MCF 10A (cell line): Measurements from ENCODE around the gene CHURC1. TPM values are rescaled to one million over a fixed set of nuclear protein-coding genes. Genes with fewer than 3 reads are reported as not detected.

Source experiments
- BruUV-seq: library from RNA; stranded (reverse); fragments of 400-500 nt; replicated peaks from 2 replicates; lab custom pipeline; 2021; lab: Mats Ljungman, UMichigan
- CTCF ChIA-PET: fragments of 300-600 bp; sonication (Branson Sonifier 250); formaldehyde crosslinking; extraction: SDS; loops from one replicate; lab custom pipeline; 2021; ENCODE audit warnings: antibody characterized with exemption, inconsistent platforms; lab: Yijun Ruan, JAX
- POLR2A ChIA-PET: fragments of 300-600, 350-650 bp; sonication (Branson Sonifier 250); formaldehyde crosslinking; extraction: SDS; loops from one replicate; lab custom pipeline; 2020; ENCODE audit warnings: antibody characterized with exemption, inconsistent platforms; lab: Yijun Ruan, JAX
- DNase-seq: peaks from one replicate; pipeline ENCODE4 v3.0.0-alpha.2; 2018; ENCODE audit not compliant: unreplicated experiment
- H3K27ac Mint-ChIP-seq: one replicate; pipeline ENCODE4 v1.8.0; 2022; ENCODE audit warnings: mild to moderate bottlenecking, low read depth, mixed read lengths; ENCODE audit not compliant: unreplicated experiment
- H3K27me3 Mint-ChIP-seq: one replicate; pipeline ENCODE4 v1.8.0; 2022; ENCODE audit warnings: mixed read lengths; ENCODE audit not compliant: insufficient read depth, unreplicated experiment
- H3K36me3 Mint-ChIP-seq: one replicate; pipeline ENCODE4 v1.8.0; 2022; ENCODE audit warnings: mild to moderate bottlenecking, moderate library complexity, mixed read lengths; ENCODE audit not compliant: insufficient read depth, unreplicated experiment
- H3K4me1 Mint-ChIP-seq: one replicate; pipeline ENCODE4 v1.8.0; 2022; ENCODE audit warnings: mixed read lengths; ENCODE audit not compliant: insufficient read depth, unreplicated experiment
- H3K4me3 Mint-ChIP-seq: one replicate; pipeline ENCODE4 v1.8.0; 2022; ENCODE audit warnings: mild to moderate bottlenecking, moderate library complexity, mixed read lengths; ENCODE audit not compliant: unreplicated experiment
- H3K9me3 Mint-ChIP-seq: one replicate; pipeline ENCODE4 v1.8.0; 2022; ENCODE audit warnings: mixed read lengths; ENCODE audit not compliant: unreplicated experiment
- intact Hi-C: fragments of 100-400 bp; cut with micrococcal nuclease; formaldehyde crosslinking; loops from 2 replicates; pipeline ENCODE4 v1.14.1; 2022
- total RNA-seq: library from RNA; stranded (reverse); gene quantifications from 2 replicates; pipeline ENCODE4 v1.2.3, GENCODE V29; 2022
- TF ChIP-seq, protein P1 (sequence below): fragments of 200-600 bp; IDR thresholded peaks from one replicate; pipeline ENCODE4 v1.8.0; 2022; ENCODE audit warnings: antibody characterized with exemption, mild to moderate bottlenecking; ENCODE audit not compliant: unreplicated experiment

Gene CHURC1
- total RNA-seq, 1 experiment from 2014 or later: 72.5 TPM

DNA sequence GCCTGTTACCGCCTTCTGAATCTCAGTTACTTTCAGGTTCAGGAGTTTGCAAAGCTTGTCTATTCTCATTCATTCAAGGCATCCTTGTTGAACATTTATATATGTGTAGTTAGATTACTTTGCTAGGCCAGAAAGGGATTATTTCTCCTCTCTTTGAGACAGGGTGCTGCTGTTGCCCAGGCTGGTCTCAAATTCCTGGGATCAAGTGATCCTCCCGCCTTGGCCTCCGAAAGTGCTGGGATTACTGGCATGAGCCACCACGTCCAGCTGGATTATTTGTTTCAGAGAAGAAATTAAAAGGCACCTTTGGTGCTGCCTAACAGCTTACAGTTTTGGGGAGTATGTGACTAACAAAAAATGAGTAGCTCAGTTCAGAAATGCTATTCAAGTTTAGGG lies 772 bp downstream of the CHURC1 start:
- ChIA-PET POLR2A (interaction anchor here (0.7 to 3.0 kb wide), 16 partner anchors 9 to 300 kb away, joined by 3 to 32 read pairs (median 3); partner anchors contain the start of genes FNTB and MAX), CTCF (interaction anchor here (0.6 to 1.5 kb wide), 6 partner anchors 9 to 1176 kb away, joined by 3 to 4 read pairs (median 4); no protein-coding TSS in a partner anchor)
- intact Hi-C loops: no loop called here
- TF ChIP-seq, protein P1, sequence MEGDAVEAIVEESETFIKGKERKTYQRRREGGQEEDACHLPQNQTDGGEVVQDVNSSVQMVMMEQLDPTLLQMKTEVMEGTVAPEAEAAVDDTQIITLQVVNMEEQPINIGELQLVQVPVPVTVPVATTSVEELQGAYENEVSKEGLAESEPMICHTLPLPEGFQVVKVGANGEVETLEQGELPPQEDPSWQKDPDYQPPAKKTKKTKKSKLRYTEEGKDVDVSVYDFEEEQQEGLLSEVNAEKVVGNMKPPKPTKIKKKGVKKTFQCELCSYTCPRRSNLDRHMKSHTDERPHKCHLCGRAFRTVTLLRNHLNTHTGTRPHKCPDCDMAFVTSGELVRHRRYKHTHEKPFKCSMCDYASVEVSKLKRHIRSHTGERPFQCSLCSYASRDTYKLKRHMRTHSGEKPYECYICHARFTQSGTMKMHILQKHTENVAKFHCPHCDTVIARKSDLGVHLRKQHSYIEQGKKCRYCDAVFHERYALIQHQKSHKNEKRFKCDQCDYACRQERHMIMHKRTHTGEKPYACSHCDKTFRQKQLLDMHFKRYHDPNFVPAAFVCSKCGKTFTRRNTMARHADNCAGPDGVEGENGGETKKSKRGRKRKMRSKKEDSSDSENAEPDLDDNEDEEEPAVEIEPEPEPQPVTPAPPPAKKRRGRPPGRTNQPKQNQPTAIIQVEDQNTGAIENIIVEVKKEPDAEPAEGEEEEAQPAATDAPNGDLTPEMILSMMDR: no peak
- Mint-ChIP-seq H3K36me3 (peaks cover 11% of the 10 kb centered on the region), H3K4me3 (peak overlapping the region; percentile 85), H3K9me3 (no peaks in the 10 kb centered on the region), H3K4me1 (peaks cover 30% of the 10 kb centered on the region), H3K27ac (peak overlapping the region; percentile 98), H3K27me3 (no peaks in the 10 kb centered on the region)
- TSS peak; percentile 62 for BruUV-seq
- no peak for DNase-seq

- BruUV-seq: no TSS peak
- TF ChIP-seq, protein P1: no peak
- intact Hi-C loops: no loop called here
- H3K27ac Mint-ChIP-seq: peak overlapping the region; percentile 98
- POLR2A ChIA-PET: interaction anchor here (0.5 to 3.0 kb wide), 7 partner anchors 9 to 953 kb away, joined by 3 to 32 read pairs (median 3); partner anchors contain the start of gene FNTB
- H3K27me3 Mint-ChIP-seq: no peaks in the 10 kb centered on the region
- no peak for DNase-seq
- H3K9me3 Mint-ChIP-seq: no peaks in the 10 kb centered on the region
- peaks cover 30% of the 10 kb centered on the region for H3K4me1 Mint-ChIP-seq
- H3K36me3 Mint-ChIP-seq: peaks cover 11% of the 10 kb centered on the region
- CTCF ChIA-PET: interaction anchor here (0.8 to 1.1 kb wide), 2 partner anchors 24 to 93 kb away, joined by 4 read pairs; no protein-coding TSS in a partner anchor
- H3K4me3 Mint-ChIP-seq: peak overlapping the region; percentile 85
Observed at GRCh38 chr14:64915797-64916196, 1.5 kb downstream of the CHURC1 start.

GRCh38 chr14:64918216-64918615 lies 4.0 kb downstream of the CHURC1 start:
- ChIA-PET CTCF (interaction anchor here (0.5 kb wide), 1 partner anchor 1706 kb away, joined by 3 read pairs; no protein-coding TSS in a partner anchor), POLR2A (interaction anchor here (0.7 kb wide), 1 partner anchor 9 kb away, joined by 3 read pairs; no protein-coding TSS in a partner anchor)
- no peaks in the 10 kb centered on the region for H3K9me3 Mint-ChIP-seq
- no peaks in the 10 kb centered on the region for H3K27me3 Mint-ChIP-seq
- DNase-seq: no peak
- H3K4me1 Mint-ChIP-seq: peaks cover 30% of the 10 kb centered on the region
- H3K36me3 Mint-ChIP-seq: peaks cover 11% of the 10 kb centered on the region
- H3K4me3 Mint-ChIP-seq: no peak overlapping the region
- no peak overlapping the region for H3K27ac Mint-ChIP-seq
- TF ChIP-seq, protein P1: no peak
- intact Hi-C loops: no loop called here
- no TSS peak for BruUV-seq

GRCh38 chr14:64919215-64919614 lies 5.0 kb downstream of the CHURC1 start:
- H3K36me3 Mint-ChIP-seq: peaks cover 20% of the 10 kb centered on the region
- no peaks in the 10 kb centered on the region for H3K27me3 Mint-ChIP-seq
- ChIA-PET CTCF (interaction anchor here (0.6 to 1.4 kb wide), 4 partner anchors 9 to 1606 kb away, joined by 3 to 7 read pairs (median 4); no protein-coding TSS in a partner anchor), POLR2A (no interaction called here)
- intact Hi-C loops: no loop called here
- H3K9me3 Mint-ChIP-seq: no peaks in the 10 kb centered on the region
- peaks cover 26% of the 10 kb centered on the region for H3K4me1 Mint-ChIP-seq
- H3K27ac Mint-ChIP-seq: no peak overlapping the region
- DNase-seq: no peak
- TF ChIP-seq, protein P1: no peak
- no TSS peak for BruUV-seq
- H3K4me3 Mint-ChIP-seq: no peak overlapping the region
